ENCODE data around the gene DNAAF5.

DNA sequence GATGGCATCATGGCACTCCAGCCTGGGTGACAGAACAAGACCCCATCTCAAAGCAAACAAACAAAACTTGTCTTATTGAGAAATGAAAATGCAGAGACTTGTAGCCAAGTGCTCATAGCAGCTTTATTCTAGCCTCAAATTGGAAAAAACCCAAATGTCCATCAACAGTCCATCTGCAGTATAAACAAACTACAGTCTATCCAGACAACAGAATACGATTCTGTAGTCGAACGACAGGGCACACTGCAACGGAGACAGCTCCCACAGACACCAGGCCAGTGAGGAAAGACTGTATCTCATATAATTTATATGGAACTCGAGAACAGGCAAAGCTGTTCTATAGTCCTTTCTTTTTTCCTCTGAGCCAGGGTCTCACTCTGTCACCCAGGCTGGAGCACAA is 65.0 kb downstream of the DNAAF5 start:
- TF ChIP-seq, protein P1, sequence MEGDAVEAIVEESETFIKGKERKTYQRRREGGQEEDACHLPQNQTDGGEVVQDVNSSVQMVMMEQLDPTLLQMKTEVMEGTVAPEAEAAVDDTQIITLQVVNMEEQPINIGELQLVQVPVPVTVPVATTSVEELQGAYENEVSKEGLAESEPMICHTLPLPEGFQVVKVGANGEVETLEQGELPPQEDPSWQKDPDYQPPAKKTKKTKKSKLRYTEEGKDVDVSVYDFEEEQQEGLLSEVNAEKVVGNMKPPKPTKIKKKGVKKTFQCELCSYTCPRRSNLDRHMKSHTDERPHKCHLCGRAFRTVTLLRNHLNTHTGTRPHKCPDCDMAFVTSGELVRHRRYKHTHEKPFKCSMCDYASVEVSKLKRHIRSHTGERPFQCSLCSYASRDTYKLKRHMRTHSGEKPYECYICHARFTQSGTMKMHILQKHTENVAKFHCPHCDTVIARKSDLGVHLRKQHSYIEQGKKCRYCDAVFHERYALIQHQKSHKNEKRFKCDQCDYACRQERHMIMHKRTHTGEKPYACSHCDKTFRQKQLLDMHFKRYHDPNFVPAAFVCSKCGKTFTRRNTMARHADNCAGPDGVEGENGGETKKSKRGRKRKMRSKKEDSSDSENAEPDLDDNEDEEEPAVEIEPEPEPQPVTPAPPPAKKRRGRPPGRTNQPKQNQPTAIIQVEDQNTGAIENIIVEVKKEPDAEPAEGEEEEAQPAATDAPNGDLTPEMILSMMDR (IDR thresholded peaks at IDR 0.05), result no peak
- no peak for TF ChIP-seq POLR2A (IDR thresholded peaks at IDR 0.05)
